Endothelial cell of umbilical vein (primary cell): Measurements from ENCODE around the gene GPR4. TPM values are rescaled to one million over a fixed set of nuclear protein-coding genes. Genes with fewer than 3 reads are reported as not detected.

ENCODE experiments used
- BruUV-seq: library from RNA; stranded (reverse); fragments of 400-500 nt; replicated peaks from 2 replicates; lab custom pipeline; 2021; lab: Mats Ljungman, UMichigan
- CTCF ChIA-PET: fragments of 300-600, 350-600 bp; sonication (Branson Sonifier 250); formaldehyde crosslinking; loops from one replicate; lab custom pipeline; 2021; ENCODE audit warnings: antibody characterized with exemption, inconsistent platforms; lab: Charles Lee
- POLR2A ChIA-PET: fragments of 300-600, 350-600 bp; sonication (Branson Sonifier 250); formaldehyde crosslinking; loops from one replicate; lab custom pipeline; 2021; ENCODE audit warnings: antibody characterized with exemption, inconsistent platforms; lab: Charles Lee
- DNase-seq: peaks from one replicate; pipeline ENCODE4 v3.0.0-alpha.2; 2011; ENCODE audit warnings: low read depth, low spot score
- FAIRE-seq: peaks from 2 replicates; lab custom pipeline; 2011; peaks lifted over from hg19 to GRCh38; lab: Jason Lieb, UNC
- H2AFZ ChIP-seq: 2 replicates; pipeline ENCODE4 v1.6.0; 2012; ENCODE audit warnings: low read depth, low read length, control low read depth, inconsistent platforms
- H3K27ac ChIP-seq: 2 replicates; pipeline ENCODE4 v1.5.1; 2011; ENCODE audit warnings: low read depth, mild to moderate bottlenecking, control low read depth, low read length, moderate library complexity; ENCODE audit not compliant: insufficient read depth
- H3K27me3 ChIP-seq, 2 experiments: 2 replicates each; pipeline versions ENCODE4 v1.6.0 to v1.6.1; 2011; ENCODE audit warnings: low read length in 2 of 2, mixed read lengths in 1 of 2; ENCODE audit not compliant: control insufficient read depth in 2 of 2, insufficient read depth in 2 of 2
- H3K36me3 ChIP-seq, 2 experiments: 2 replicates in 1 of 2; 3 replicates in 1 of 2; pipeline ENCODE4 v1.5.1; 2011; ENCODE audit warnings: low read length in 2 of 2, mild to moderate bottlenecking in 1 of 2, moderate library complexity in 1 of 2; ENCODE audit not compliant: control insufficient read depth in 2 of 2, insufficient read depth in 2 of 2; ENCODE audit errors: extremely low read depth in 1 of 2
- H3K4me1 ChIP-seq: 3 replicates; pipeline ENCODE4 v1.5.1; 2011; ENCODE audit warnings: mild to moderate bottlenecking, low read length; ENCODE audit not compliant: control insufficient read depth, insufficient read depth; ENCODE audit errors: extremely low read depth
- H3K4me2 ChIP-seq: 2 replicates; pipeline ENCODE4 v1.6.1; 2011; ENCODE audit warnings: low read length, control low read depth, mixed read lengths; ENCODE audit not compliant: insufficient read depth
- H3K4me3 ChIP-seq, 3 experiments: fragments of 200-600 bp in 1 of 3; sonication (generic), shearing (Covaris generic) in 1 of 3; replicated peaks in 1 of 3; 2 replicates each; pipeline ENCODE4 v1.5.1; 2011 to 2016; ENCODE audit warnings: control low read depth in 3 of 3, low read length in 3 of 3, mild to moderate bottlenecking in 2 of 3, inconsistent platforms in 1 of 3, low read depth in 1 of 3, moderate library complexity in 1 of 3; ENCODE audit not compliant: insufficient read depth in 1 of 3
- H3K79me2 ChIP-seq: 2 replicates; pipeline ENCODE4 v1.6.0; 2012; ENCODE audit warnings: low read length, inconsistent platforms; ENCODE audit not compliant: control insufficient read depth, insufficient read depth
- H3K9ac ChIP-seq: replicated peaks from 2 replicates; pipeline ENCODE3; 2011; ENCODE audit warnings: low read length, control low read depth; ENCODE audit not compliant: insufficient read depth; ENCODE audit errors: extremely low read depth
- H3K9me1 ChIP-seq: replicated peaks from 3 replicates; pipeline ENCODE4 v1.6.0; 2011; ENCODE audit warnings: mild to moderate bottlenecking, low read length; ENCODE audit not compliant: control insufficient read depth, insufficient read depth; ENCODE audit errors: extremely low read depth
- H3K9me3 ChIP-seq: replicated peaks from 2 replicates; pipeline ENCODE4 v1.5.1; 2012; ENCODE audit warnings: low read length, inconsistent platforms; ENCODE audit not compliant: control insufficient read depth, insufficient read depth
- H4K20me1 ChIP-seq: replicated peaks from 2 replicates; pipeline ENCODE3; 2011; ENCODE audit warnings: mild to moderate bottlenecking, low read length; ENCODE audit not compliant: control insufficient read depth, insufficient read depth; ENCODE audit errors: extremely low read depth
- EZH2 ChIP-seq: IDR thresholded peaks from 2 replicates; pipeline ENCODE4 v1.6.1; 2012; ENCODE audit warnings: borderline replicate concordance, low read depth, mild to moderate bottlenecking, moderate library complexity, low read length, inconsistent platforms; ENCODE audit not compliant: severe bottlenecking
- FOS ChIP-seq: IDR thresholded peaks from 2 replicates; pipeline ENCODE4 v1.6.1; 2011; ENCODE audit warnings: mild to moderate bottlenecking, low read length, moderate library complexity, borderline replicate concordance; ENCODE audit not compliant: insufficient read depth
- GATA2 ChIP-seq: IDR thresholded peaks from 2 replicates; pipeline ENCODE4 v1.7.0; 2011; ENCODE audit warnings: low read depth, mild to moderate bottlenecking, moderate library complexity, mixed read lengths, low read length; ENCODE audit not compliant: insufficient read length, insufficient read depth
- JUN ChIP-seq: IDR thresholded peaks from 2 replicates; pipeline ENCODE4 v1.6.1; 2011; ENCODE audit warnings: borderline replicate concordance, low read depth; ENCODE audit not compliant: insufficient read length, insufficient read depth
- MYC ChIP-seq: IDR thresholded peaks from one replicate; pipeline ENCODE4 v1.6.1; 2011; ENCODE audit warnings: mild to moderate bottlenecking, low read depth, low read length
- POLR2A ChIP-seq: IDR thresholded peaks from 2 replicates; pipeline ENCODE4 v1.6.1; 2012; ENCODE audit warnings: low read depth, mild to moderate bottlenecking, control low read depth, low read length
- POLR2AphosphoS5 ChIP-seq: IDR thresholded peaks from 2 replicates; pipeline ENCODE4 v1.6.1; 2012; ENCODE audit warnings: low read depth, mild to moderate bottlenecking, control low read depth, low read length, moderate library complexity; ENCODE audit not compliant: insufficient read depth
- dilution Hi-C: fragments of 300-500 bp; cut with MboI; formaldehyde crosslinking; loops from one replicate; pipeline ENCODE4 v1.15.0; 2019; ENCODE audit warnings: low sequenced_read_pairs; ENCODE audit not compliant: extremely low pct_ligation_motif_present
- intact Hi-C: fragments of 100-400 bp; cut with micrococcal nuclease; formaldehyde crosslinking; loops from one replicate; pipeline ENCODE4 v1.10.0; 2022
- polyA plus RNA-seq, 4 experiments: library from polyadenylated mRNA; depleted of rRNA in 3 of 4; stranded (reverse) in 3 of 4; unstranded in 1 of 4; fragments of >200 nt; gene quantifications; 2 replicates each; pipeline versions ENCODE4 v1.2.1 to v1.2.3, GENCODE V29; 2011 to 2012; ENCODE audit warnings: missing spikeins in 1 of 4
- total RNA-seq: library from RNA; stranded (reverse); gene quantifications from 2 replicates; pipeline ENCODE4 v1.2.3, GENCODE V29; 2021
- TF ChIP-seq, protein P1 (sequence below): IDR thresholded peaks from 2 replicates; pipeline ENCODE4 v1.6.1; 2011; ENCODE audit not compliant: insufficient read depth, insufficient read length
- TF ChIP-seq, protein P2 (sequence below), 2 donors: IDR thresholded peaks; 1 replicate in 1 of 2; 2 replicates in 1 of 2; pipeline ENCODE4 v1.5.1; 2011; ENCODE audit warnings: low read length in 2 of 2, mild to moderate bottlenecking in 2 of 2, moderate library complexity in 2 of 2, control low read depth in 1 of 2, inconsistent platforms in 1 of 2, low read depth in 1 of 2; ENCODE audit not compliant: insufficient read depth in 1 of 2; ENCODE audit errors: extremely low read depth in 1 of 2

GPR4 gene
- total and polyA plus RNA-seq, 2 donors (not counting 3 experiments of a cell fraction or from before 2014, with no cell fraction given), result 17.9 to 26.7 TPM

DNA sequence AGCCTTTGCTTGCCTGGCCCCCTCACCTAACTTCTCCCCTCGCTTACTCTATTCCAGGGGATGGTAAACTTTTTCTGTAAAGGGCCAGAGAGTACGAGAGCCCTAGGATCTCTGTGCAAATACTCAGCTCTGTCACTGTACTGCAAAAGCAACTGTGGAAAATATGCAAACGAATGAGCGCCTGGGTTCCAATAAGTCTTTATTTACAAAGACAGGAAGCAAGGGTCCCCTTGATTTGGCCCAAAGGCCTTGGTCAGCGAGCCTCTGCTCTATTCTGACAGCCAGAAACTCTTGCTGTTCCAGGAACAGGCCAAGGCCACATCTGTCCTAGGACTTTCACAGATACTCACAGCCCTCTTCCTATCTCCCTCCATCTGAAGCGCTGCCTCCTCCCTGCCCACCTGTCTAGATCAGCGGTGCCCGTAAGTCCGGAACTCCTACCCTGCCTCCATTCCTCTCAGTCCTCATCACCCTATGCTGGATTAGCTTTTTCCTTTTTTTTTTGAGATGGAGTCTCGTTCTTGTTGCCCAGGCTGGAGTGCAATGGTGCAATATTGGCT lies 54.7 kb downstream of the GPR4 start:
- Histone ChIP-seq H3K36me3 (no peaks in the 10 kb centered on the region), H3K9me3 (no peaks in the 10 kb centered on the region), H3K4me1 (no peaks in the 10 kb centered on the region), H3K4me2 (no peak overlapping the region), H4K20me1 (no peaks in the 10 kb centered on the region), H3K4me3 (no peak overlapping the region), H3K79me2 (no peaks in the 10 kb centered on the region), H3K9me1 (no peaks in the 10 kb centered on the region), H3K9ac (no peak overlapping the region), H2AFZ (no peak overlapping the region), H3K27ac (no peak overlapping the region), H3K27me3 (no peaks in the 10 kb centered on the region)
- dilution Hi-C loops (no loop called here), intact Hi-C loops (no loop called here)
- TF ChIP-seq FOS (no peak), POLR2A (no peak), JUN (no peak), GATA2 (no peak), POLR2AphosphoS5 (no peak), MYC (no peak), EZH2 (no peak)
- TF ChIP-seq, protein P1, sequence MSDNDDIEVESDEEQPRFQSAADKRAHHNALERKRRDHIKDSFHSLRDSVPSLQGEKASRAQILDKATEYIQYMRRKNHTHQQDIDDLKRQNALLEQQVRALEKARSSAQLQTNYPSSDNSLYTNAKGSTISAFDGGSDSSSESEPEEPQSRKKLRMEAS, result no peak
- TF ChIP-seq, protein P2, sequence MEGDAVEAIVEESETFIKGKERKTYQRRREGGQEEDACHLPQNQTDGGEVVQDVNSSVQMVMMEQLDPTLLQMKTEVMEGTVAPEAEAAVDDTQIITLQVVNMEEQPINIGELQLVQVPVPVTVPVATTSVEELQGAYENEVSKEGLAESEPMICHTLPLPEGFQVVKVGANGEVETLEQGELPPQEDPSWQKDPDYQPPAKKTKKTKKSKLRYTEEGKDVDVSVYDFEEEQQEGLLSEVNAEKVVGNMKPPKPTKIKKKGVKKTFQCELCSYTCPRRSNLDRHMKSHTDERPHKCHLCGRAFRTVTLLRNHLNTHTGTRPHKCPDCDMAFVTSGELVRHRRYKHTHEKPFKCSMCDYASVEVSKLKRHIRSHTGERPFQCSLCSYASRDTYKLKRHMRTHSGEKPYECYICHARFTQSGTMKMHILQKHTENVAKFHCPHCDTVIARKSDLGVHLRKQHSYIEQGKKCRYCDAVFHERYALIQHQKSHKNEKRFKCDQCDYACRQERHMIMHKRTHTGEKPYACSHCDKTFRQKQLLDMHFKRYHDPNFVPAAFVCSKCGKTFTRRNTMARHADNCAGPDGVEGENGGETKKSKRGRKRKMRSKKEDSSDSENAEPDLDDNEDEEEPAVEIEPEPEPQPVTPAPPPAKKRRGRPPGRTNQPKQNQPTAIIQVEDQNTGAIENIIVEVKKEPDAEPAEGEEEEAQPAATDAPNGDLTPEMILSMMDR (IDR thresholded peaks at IDR 0.05; ENCODE audit: extremely low read depth in 1 of 2, insufficient read depth in 1 of 2, low read depth in 1 of 2, low read length in 2 of 2), result no peak
- no peak for FAIRE-seq
- POLR2A ChIA-PET, result no interaction called here
- CTCF ChIA-PET, result interaction anchor here (1.6 to 1.8 kb wide), 2 partner anchors 11 to 95 kb away, joined by 5 to 7 read pairs; no protein-coding TSS in a partner anchor
- BruUV-seq, result no TSS peak
- no peak for DNase-seq
